Mesendoderm (in vitro differentiated cells): ENCODE data around the gene CASP1. TPM values are rescaled to one million over a fixed set of nuclear protein-coding genes. Genes with fewer than 3 reads are reported as not detected.
A peak's percentile ranks its signal among the peaks of the same experiment; 100 is the strongest.
"Not testable (repeated sequence)": the region's sequence is repeated elsewhere in the genome, so short reads cannot be mapped to it uniquely, and the experiment has no call there.

Experiments used
- DNase-seq: peaks from one replicate; pipeline ENCODE4 v3.0.0; 2013
- H2AK5ac ChIP-seq: 2 replicates; pipeline ENCODE4 v1.6.1; 2013; ENCODE audit warnings: low read length, inconsistent platforms
- H2BK120ac ChIP-seq: 2 replicates; pipeline ENCODE4 v1.6.1; 2013; ENCODE audit warnings: low read depth, mild to moderate bottlenecking, low read length, moderate library complexity, mixed read lengths
- H2BK15ac ChIP-seq: replicated peaks from 2 replicates; pipeline ENCODE4 v1.6.1; 2013; ENCODE audit warnings: low read depth, mild to moderate bottlenecking, moderate library complexity
- H2BK5ac ChIP-seq: 2 replicates; pipeline ENCODE4 v1.6.1; 2013; ENCODE audit warnings: low read length, inconsistent platforms
- H3K18ac ChIP-seq: 2 replicates; pipeline ENCODE4 v1.6.1; 2013; ENCODE audit warnings: mild to moderate bottlenecking, low read length, mixed read lengths
- H3K23ac ChIP-seq: one replicate; pipeline ENCODE4 v1.6.1; 2013; ENCODE audit warnings: low read length
- H3K27ac ChIP-seq: 2 replicates; pipeline ENCODE4 v1.5.1; 2013; ENCODE audit warnings: low read depth, mild to moderate bottlenecking, inconsistent platforms, low read length, moderate library complexity
- H3K27me3 ChIP-seq: 2 replicates; pipeline ENCODE4 v1.6.1; 2013; ENCODE audit warnings: low read length, control low read depth, mild to moderate bottlenecking, inconsistent platforms; ENCODE audit not compliant: insufficient read depth, poor library complexity
- H3K36me3 ChIP-seq: 2 replicates; pipeline ENCODE4 v1.6.1; 2013; ENCODE audit warnings: low read length, inconsistent platforms; ENCODE audit not compliant: control insufficient read depth, insufficient read depth
- H3K4ac ChIP-seq: one replicate; pipeline ENCODE4 v1.6.1; 2013; ENCODE audit warnings: low read depth, mild to moderate bottlenecking, low read length, moderate library complexity
- H3K4me1 ChIP-seq: 2 replicates; pipeline ENCODE4 v1.6.1; 2013; ENCODE audit warnings: low read depth, low read length, inconsistent platforms; ENCODE audit not compliant: control insufficient read depth
- H3K4me2 ChIP-seq: 2 replicates; pipeline ENCODE4 v1.6.1; 2013; ENCODE audit warnings: low read length
- H3K4me3 ChIP-seq: 2 replicates; pipeline ENCODE4 v1.5.1; 2013; ENCODE audit warnings: mild to moderate bottlenecking, low read length
- H3K56ac ChIP-seq: one replicate; pipeline ENCODE4 v1.6.1; 2013; ENCODE audit warnings: low read length
- H3K79me1 ChIP-seq: 2 replicates; pipeline ENCODE4 v1.6.1; 2013; ENCODE audit warnings: low read length, inconsistent platforms
- H3K79me2 ChIP-seq: 2 replicates; pipeline ENCODE4 v1.6.1; 2013; ENCODE audit warnings: mild to moderate bottlenecking, low read length; ENCODE audit not compliant: control insufficient read depth, insufficient read depth
- H3K9ac ChIP-seq: 2 replicates; pipeline ENCODE4 v1.6.1; 2013; ENCODE audit warnings: low read length, inconsistent platforms
- H4K5ac ChIP-seq: one replicate; pipeline ENCODE4 v1.6.1; 2013; ENCODE audit warnings: low read length
- H4K8ac ChIP-seq: one replicate; pipeline ENCODE4 v1.6.1; 2013; ENCODE audit warnings: low read depth, mild to moderate bottlenecking, control low read depth, low read length, moderate library complexity
- WGBS: extraction: QIAGEN DNeasy Blood & Tissue Kit; methylation state at CpG from one replicate; pipeline ENCODE4 v1.1.7; 2013; ENCODE audit warnings: low lambda C conversion rate, missing lambda C conversion rate; ENCODE audit not compliant: insufficient coverage; ENCODE audit errors: extremely low coverage; 5-methylcytosine and 5-hydroxymethylcytosine counted together
- polyA plus RNA-seq, 2 experiments: library from polyadenylated mRNA; stranded (reverse); fragments of 200-250 nt; gene quantifications; one replicate each; pipeline ENCODE4 v1.2.3, GENCODE V29; 2013

Gene CASP1
- not detected for polyA plus RNA-seq (2013, experiment 1 of 2)
- not detected for polyA plus RNA-seq (2013, experiment 2 of 2)

GRCh38 chr11:105034813-105035620 lies at the start of gene CASP1:
Gene CASP1 (minus strand): TSS chr11:105035144. CDS start chr11:105035113, 31 bp downstream.
- Histone ChIP-seq H3K4me3 (no peak within 1 kb of the TSS), H2BK120ac (no peak within 1 kb of the TSS), H3K4ac (no peak within 1 kb of the TSS), H3K56ac (no peak within 1 kb of the TSS), H2AK5ac (no peak within 1 kb of the TSS), H3K4me2 (no peak within 1 kb of the TSS), H3K79me1 (no peaks in the 10 kb centered on the region), H3K4me1 (no peaks in the 10 kb centered on the region), H4K8ac (no peak within 1 kb of the TSS), H3K9ac (no peak within 1 kb of the TSS), H2BK5ac (no peak within 1 kb of the TSS), H4K5ac (no peak within 1 kb of the TSS), H3K79me2 (no peaks in the 10 kb centered on the region), H3K23ac (no peak within 1 kb of the TSS), H3K18ac (no peak within 1 kb of the TSS), H3K27ac (no peak within 1 kb of the TSS), H3K36me3 (no peaks in the 10 kb centered on the region), H2BK15ac (no peak within 1 kb of the TSS), H3K27me3 (no peaks in the 10 kb centered on the region)
- no CpG with 5 or more reads among the region's 3 CpGs for WGBS
- no peak for DNase-seq

- Histone ChIP-seq H3K4ac (no peak overlapping the region), H3K4me2 (no peak overlapping the region), H2AK5ac (no peak overlapping the region), H3K9ac (no peak overlapping the region), H2BK15ac (no peak overlapping the region), H2BK120ac (no peak overlapping the region), H3K27ac (no peak overlapping the region), H3K4me1 (no peaks in the 10 kb centered on the region), H4K5ac (no peak overlapping the region), H2BK5ac (no peak overlapping the region), H3K56ac (no peak overlapping the region), H3K79me2 (no peaks in the 10 kb centered on the region), H3K79me1 (no peaks in the 10 kb centered on the region), H4K8ac (no peak overlapping the region), H3K23ac (no peak overlapping the region), H3K4me3 (no peak overlapping the region), H3K27me3 (no peaks in the 10 kb centered on the region), H3K18ac (no peak overlapping the region), H3K36me3 (no peaks in the 10 kb centered on the region)
- peak; percentile 21 for DNase-seq
- WGBS, result no CpG with 5 or more reads among the region's 5 CpGs
Observed at GRCh38 chr11:105081412-105082150, 46.6 kb upstream of the CASP1 start.

- not testable (repeated sequence) for H3K27me3 ChIP-seq, H3K23ac ChIP-seq, H3K4me3 ChIP-seq, H3K56ac ChIP-seq, H3K4me1 ChIP-seq, DNase-seq, H3K79me2 ChIP-seq, H3K4ac ChIP-seq, H4K5ac ChIP-seq, H2BK120ac ChIP-seq, H2BK15ac ChIP-seq, H4K8ac ChIP-seq, H2BK5ac ChIP-seq, H3K4me2 ChIP-seq, H3K9ac ChIP-seq, H3K79me1 ChIP-seq, H3K27ac ChIP-seq, H3K18ac ChIP-seq, H3K36me3 ChIP-seq, H2AK5ac ChIP-seq
- no CpG with 5 or more reads among the region's 6 CpGs for WGBS
Observed at GRCh38 chr11:105080171-105080906, 45.4 kb upstream of the CASP1 start.

GRCh38 chr11:105078283-105078682 lies 43.3 kb upstream of the CASP1 start:
- Histone ChIP-seq H4K5ac (no peak overlapping the region), H2BK15ac (no peak overlapping the region), H3K79me2 (no peaks in the 10 kb centered on the region), H3K79me1 (no peaks in the 10 kb centered on the region), H3K23ac (no peak overlapping the region), H3K56ac (no peak overlapping the region), H3K27ac (no peak overlapping the region), H4K8ac (no peak overlapping the region), H3K4me2 (no peak overlapping the region), H3K36me3 (no peaks in the 10 kb centered on the region), H3K4me3 (no peak overlapping the region), H3K9ac (no peak overlapping the region), H2BK5ac (no peak overlapping the region), H2BK120ac (no peak overlapping the region), H3K27me3 (no peaks in the 10 kb centered on the region), H3K4me1 (no peaks in the 10 kb centered on the region), H3K4ac (no peak overlapping the region), H3K18ac (no peak overlapping the region), H2AK5ac (no peak overlapping the region)
- no CpG with 5 or more reads among the region's 3 CpGs for WGBS
- DNase-seq, result no peak

GRCh38 chr11:105077141-105077790 lies 42.3 kb upstream of the CASP1 start:
- H3K79me2 ChIP-seq, H3K4me2 ChIP-seq, H2BK15ac ChIP-seq, H3K18ac ChIP-seq, H4K8ac ChIP-seq, H3K4me1 ChIP-seq, H3K36me3 ChIP-seq, H2BK5ac ChIP-seq, H3K79me1 ChIP-seq, H4K5ac ChIP-seq, DNase-seq, H2BK120ac ChIP-seq, H3K27me3 ChIP-seq, H3K27ac ChIP-seq, H3K4me3 ChIP-seq, H3K56ac ChIP-seq, H3K23ac ChIP-seq, H3K9ac ChIP-seq, H3K4ac ChIP-seq, H2AK5ac ChIP-seq: not testable (repeated sequence)
- no CpG with 5 or more reads among the region's 4 CpGs for WGBS
